Measurements from ENCODE around the gene RSL1D1.
"Not testable (repeated sequence)": the region's sequence is repeated elsewhere in the genome, so short reads cannot be mapped to it uniquely, and the experiment has no call there.

RSL1D1 gene

GRCh38 chr16:11843861-11844260 is 7.5 kb downstream of the RSL1D1 start:
- no peak for DNase-seq (ENCODE audit: low read depth in 3 of 3)

DNA sequence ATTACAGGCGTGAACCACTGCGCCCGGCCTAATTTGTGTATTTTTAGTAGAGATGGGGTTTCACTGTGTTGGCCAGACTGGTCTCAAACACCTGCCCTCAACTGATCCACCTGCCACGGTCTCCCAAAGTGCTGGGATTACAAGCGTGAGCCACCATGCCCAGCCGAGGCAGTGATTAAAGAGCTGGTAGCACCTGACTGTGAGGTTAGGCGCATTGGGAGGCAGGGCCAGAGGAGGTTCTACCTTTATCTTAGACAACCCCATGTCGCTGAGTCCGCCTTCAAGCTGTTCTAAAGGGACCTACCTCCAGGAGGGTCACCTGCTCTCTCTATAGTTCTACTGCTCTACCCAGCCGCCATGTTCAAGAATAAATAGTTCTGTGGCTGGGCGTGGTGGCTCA is 8.1 kb downstream of the RSL1D1 start:
- no peak for DNase-seq (ENCODE audit: low read depth in 3 of 3)

DNA sequence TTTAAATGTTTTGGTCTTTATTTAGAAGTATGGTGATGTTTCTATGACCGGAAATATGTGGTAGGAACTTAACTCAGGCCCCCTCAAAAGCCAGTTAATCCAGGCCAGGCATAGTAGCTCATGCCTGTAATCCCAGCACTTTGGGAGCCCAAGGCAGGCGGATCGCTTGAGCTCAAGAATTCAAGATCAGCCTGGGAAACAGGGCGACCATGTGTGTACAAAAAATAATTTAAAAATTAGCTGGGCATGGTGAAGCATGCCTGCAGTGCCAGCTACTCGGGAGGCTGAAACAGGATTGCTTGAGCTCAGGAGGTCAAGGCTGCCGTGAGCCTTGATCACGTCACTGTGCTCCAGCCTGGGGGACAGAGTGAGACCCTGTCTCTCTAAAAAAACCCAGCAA is 10.3 kb downstream of the RSL1D1 start:
- DNase-seq (ENCODE audit: low read depth in 3 of 3): no peak

- DNase-seq (ENCODE audit: low read depth in 3 of 3): no peak
Measured at GRCh38 chr16:11836650-11837244, 14.6 kb downstream of the RSL1D1 start.

DNA sequence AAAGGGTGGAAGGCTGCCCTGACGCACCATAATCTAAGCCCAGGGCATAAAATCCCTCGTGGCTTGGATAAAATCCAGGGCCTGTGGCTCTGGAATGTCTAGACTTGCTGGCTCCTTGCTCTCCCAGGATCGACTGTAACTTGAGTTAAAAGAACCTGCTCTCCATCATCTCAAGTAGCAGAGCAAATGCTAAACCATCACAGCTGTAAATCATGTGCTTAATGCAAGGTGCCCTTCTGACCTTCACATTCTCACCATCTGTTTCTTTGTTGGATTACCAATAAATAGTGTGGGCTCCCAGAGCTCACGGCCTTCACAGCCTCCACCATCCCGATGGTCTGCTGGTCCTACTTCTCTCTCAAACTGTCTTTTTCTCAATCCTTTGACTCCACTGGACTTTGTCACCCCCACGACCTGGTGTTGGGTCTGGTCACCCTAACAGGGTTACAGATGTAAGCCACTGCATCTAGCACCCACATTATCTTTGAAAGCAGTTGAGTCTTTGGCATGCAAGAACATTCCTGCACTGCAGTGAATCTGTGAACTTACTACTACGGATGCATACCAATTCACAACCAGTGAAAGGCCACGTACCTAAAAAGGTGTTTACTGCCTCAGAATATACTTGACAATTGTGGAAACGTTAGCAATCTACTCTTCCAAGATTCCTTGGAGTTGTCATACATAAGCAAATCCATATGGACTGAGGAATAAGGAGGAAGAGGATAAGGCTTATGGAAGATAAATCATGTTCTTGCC is 15.3 kb downstream of the RSL1D1 start:
- DNase-seq (ENCODE audit: low read depth in 3 of 3): no peak

DNA sequence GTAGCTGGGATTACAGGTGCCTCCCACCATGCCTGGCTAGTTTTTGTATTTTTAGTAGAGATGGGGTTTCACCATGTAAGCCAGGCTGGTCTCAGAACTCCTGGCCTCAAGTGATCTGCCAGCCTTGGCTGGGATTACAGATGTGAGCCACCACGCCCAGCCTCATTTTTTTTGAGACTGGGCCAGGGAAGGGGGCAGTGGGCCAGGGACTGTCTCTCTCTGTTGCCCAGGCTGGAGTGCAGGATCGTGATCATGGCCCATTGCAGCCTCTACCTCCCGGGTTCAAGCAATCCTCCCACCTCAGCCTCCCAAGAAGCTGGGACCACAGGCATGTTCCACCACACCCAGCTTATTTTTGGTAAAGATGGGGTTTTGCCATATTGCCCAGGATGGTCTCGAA is 16.0 kb downstream of the RSL1D1 start:
- DNase-seq (ENCODE audit: low read depth in 3 of 3): no peak

DNA sequence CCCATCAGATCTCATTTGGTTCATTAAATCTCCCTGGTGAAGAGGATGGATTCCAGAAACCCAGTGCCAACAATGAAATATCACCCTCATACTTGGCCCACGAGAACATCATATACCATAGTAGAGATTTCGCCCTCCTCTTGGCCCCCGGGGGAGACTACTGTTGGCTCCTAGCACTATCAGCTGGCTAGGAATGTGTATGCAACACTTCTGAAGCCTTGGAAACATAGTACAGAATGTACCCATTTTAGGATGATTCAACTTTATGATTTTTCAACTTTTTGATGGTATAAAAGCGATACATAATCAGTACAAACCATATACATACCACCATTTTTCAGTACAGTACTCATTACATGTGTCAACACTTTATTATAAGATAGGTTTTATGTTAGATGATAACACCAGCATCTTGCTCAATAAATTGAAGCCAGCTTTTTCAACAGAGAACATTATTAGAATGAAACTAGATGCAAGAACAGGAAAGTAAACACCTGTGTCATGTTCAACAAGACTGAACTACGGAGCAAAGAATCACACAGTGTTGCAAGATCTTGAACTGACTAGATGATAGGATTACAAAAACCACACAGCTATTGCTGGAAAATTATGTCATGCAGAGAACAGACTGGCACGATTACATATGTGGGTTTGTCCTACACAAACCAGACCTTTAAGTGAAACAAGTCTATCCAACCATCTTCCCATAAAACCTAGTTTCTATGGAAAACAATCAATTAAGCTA is 17.2 kb downstream of the RSL1D1 start:
- DNase-seq (ENCODE audit: low read depth in 3 of 3): no peak

DNA sequence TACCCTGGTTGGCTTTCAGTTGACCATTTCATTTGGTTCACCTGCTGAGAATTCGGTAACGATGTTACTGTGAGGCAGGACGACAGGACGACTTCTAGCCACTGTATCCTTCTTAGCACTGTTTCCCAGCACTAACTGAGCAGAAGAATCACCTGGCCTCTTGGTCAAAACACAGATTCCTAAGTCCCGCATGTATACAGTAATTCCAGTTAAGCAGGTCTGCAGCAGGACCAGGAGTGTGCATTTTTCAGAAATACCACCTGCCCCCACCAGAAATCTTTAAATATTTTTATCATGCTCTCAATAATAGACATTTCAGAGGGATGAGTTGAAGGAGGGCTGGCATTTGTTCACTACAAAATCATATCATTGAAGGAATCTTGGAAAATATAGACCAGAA is 22.6 kb downstream of the RSL1D1 start:
- DNase-seq (ENCODE audit: low read depth in 3 of 3): no peak

DNA sequence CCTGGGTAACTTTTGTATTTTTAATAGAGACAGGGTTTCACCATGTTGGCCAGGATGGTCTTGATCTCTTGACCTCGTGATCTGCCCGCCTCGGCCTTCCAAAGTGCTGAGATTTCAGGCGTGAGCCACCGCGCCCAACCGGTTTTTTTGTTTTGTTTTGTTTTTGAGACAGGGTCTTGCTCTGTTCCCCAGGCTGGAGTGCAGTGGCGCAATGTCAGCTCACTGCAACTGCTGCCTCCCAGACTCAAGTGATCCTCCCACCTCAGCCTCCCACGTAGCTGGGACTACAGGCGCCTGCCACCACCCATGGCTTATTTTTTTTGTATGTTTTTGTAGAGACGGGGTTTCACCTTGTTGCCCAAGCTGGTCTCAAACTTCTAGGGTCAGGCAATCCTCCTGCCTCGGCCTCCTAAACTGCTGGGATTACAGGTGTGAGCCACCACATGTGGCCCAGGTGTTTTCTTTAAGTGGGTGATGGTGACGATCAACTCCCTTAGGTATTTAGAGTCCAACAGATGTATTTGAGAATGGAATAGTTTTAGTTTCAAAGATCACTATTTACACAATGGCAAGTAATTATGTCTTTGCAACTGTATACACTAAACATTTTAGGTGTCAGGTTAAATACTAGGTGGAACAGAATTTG is 25.7 kb downstream of the RSL1D1 start:
- not testable (repeated sequence) for DNase-seq (ENCODE audit: low read depth in 3 of 3)

DNA sequence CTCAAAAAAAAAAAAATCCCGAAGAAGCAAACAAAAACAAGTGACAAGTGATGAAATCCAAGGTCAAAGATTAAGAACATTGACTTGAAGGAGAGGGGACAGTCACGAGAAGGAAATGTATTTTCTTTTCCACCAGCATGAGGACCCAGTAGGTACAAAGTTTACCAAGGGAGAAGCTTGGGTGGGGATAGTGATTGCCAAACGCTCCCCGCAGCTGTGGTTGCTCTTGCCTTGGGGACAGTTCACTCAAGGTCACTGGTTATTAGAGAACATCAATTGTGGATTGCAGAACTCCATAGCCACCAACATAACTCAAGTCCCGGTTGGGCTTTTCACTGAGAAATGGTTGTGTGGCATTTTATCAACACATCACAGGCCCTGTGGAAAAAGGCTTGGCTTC is 27.0 kb downstream of the RSL1D1 start:
- DNase-seq (ENCODE audit: low read depth in 3 of 3): no peak

DNA sequence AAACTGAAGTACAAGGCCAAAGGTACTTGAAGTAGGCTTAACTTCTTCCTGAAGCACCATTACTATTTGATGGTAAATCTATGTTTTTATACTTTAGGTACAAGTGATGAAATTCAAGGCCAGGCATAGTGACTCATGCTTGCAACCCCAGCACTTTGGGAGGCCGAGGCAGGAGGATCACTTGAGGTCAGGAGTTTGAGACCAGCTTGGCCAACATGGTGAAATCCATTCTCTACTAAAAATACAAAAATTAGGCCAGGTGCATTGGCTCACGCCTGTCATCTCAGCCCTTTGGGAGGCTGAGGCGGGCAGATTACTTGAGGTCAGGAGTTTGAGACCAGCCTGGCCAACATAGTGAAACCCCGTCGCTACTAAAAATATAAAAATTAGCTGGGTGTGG is 27.7 kb downstream of the RSL1D1 start:
- DNase-seq (ENCODE audit: low read depth in 3 of 3): not testable (repeated sequence)

DNA sequence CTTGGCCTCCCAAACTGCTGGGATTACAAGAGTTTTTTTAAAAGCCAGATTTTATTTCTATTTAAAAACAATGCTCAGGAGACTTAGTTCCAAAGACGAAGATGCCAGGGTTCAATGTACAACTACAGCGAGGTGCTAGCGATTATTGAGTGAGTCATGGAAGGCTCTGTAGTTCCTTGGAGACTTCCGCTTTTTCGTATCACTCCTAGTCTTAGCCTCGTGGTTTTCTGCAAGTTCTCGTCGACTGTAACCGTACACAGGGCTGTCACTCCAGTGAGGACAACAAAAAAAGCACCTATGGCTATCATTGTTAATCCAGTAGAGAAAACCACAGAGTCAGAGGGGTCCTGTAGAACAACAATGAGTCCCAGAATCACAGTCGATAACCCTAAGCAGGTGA is 31.5 kb downstream of the RSL1D1 start:
- no peak for DNase-seq (ENCODE audit: low read depth in 3 of 3)

DNA sequence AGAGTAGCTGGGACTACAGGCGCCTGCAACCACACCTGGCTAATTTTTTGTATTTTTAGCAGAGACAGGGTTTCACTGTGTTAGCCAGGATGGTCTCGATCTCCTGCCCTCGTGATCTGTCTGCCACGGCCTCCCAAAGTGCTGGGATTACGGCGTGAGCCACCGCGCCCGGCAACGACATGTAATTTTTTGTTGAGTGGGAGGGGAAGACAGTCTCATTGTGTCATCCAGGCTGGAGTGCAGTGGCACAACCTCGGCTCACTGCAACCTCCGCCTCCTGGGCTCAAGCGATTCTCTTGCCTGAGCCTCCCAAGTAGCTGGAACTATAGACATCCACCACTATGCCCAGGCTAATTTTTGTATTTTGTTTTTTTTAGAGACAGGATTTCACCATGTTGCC is 32.4 kb downstream of the RSL1D1 start:
- DNase-seq (ENCODE audit: low read depth in 3 of 3): not testable (repeated sequence)

- no peak for DNase-seq (ENCODE audit: low read depth in 3 of 3)
Measured at GRCh38 chr16:11816123-11816522, 35.2 kb downstream of the RSL1D1 start.

DNA sequence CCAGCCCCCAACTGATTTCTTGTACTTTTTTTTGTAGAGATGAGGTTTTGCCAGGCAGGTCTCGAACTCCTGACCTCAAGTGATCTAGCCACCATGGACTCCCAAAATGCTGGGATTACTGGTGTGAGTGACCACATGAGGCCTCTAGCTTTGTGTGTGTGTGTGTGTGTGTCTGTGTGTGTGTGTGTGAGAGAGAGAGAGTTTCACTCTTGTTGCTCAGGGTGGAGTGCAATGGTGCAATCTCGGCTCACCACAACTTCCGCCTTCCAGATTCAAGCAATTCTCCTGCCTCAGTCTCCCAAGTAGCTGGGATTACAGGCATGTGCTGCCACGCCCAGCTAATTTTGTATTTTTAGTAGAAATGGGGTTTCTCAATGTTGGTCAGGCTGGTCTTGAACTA is 36.5 kb downstream of the RSL1D1 start:
- DNase-seq (ENCODE audit: low read depth in 3 of 3): not testable (repeated sequence)

DNA sequence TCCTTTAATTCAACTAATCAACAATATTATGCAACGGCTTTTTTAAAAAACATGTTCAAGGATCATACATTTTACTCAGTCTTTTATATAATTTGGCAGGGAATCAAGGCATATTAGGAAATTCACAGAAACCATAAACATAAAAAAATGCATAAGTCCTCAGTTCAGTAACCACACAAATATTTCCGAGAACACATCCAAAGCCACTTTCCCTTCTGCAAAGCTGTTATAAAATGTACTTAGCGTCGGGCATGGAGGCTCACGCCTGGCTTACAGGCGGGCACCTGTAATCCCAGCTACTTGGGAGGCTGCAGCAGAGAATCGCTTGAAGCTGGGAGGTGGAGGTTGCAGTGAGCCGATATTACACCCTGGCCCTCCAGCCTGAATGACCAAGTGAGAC is 44.6 kb downstream of the RSL1D1 start:
- no peak for DNase-seq (ENCODE audit: low read depth in 3 of 3)

- DNase-seq (ENCODE audit: low read depth in 3 of 3): no peak
Measured at GRCh38 chr16:11805556-11805955, 45.8 kb downstream of the RSL1D1 start.

DNA sequence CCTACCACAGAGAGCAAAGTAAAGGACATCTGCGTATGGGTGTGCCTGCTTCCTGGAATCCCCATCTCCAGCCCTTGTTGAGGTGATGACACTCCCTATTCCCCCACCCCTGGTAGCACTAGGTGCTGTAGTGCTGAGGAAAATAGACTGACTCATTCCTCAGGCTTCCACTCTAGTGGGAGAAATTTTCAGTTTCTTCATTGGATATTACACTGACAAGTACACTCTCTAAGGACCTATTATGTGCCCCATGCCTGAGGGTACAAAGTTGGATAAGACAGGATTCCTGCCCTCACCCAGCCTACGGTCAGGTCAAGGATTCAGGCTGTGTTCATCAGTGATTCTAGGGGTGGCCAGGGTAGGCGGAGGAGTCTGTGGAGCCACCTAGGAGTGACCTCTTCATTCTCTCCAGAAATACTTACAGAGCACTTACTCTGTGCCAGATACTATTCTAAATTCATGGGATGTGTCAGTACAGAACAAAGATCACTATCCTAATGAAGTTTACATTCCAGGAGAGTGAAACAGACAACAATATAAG is 49.8 kb downstream of the RSL1D1 start:
- no peak for DNase-seq (ENCODE audit: low read depth in 3 of 3)

DNA sequence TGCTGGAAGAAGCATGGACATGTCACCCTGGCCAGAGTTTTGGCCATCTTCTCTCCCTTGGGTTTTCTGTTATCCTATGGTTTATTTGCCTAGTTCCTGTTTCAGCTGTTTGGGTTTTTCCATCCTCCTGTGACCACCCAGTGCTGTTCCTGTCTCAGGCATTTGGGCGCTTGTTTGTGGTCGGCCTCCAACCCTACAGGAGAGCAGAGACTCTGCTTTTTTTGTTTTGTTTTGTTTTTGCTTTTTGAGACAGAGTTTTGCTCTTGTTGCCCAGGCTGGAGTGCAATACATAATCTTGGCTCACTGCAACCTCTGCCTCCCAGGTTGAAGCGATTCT is 51.0 kb downstream of the RSL1D1 start:
- no peak for DNase-seq (ENCODE audit: low read depth in 3 of 3)

DNA sequence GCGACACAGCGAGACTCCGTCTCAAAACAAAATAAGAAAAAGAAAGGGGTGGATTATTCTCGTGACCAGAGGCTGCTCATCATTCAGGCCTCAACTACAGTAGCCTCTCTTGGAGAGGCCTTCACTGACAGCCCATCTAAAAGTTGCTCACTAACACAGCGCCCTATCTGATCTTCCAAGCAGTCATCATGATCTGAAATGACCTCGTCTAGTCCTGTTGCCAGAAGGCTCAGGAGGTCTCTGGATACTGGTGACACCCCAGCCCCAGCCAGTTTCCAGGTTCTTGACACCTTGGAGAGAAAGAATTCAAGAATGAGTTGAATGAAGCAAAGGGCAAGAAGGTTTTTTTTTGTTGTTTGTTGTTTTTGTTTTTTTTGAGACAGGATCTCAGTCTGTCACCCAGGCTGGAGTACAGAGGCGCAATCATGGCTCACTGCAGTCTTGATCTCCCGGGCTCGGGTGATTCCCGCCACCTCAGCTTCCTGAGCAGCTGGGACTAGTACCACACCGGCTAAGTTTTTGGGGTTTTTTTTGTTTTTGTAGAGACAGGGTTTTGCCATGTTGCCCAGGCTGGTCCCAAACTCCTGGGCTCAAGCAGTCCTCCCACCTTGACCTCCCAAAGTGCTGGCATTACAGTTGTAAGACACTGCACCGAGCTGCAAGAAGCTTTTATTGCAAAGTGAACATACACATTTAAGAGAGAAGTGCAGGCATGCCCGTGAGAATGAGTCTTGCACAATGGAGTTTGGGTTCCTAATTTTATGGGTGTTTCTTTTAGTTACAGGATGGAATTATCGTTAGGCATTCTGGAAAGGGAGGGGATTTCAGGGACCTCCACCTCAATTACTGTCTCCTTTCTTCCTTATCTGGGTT is 51.6 kb downstream of the RSL1D1 start:
- no peak for DNase-seq (ENCODE audit: low read depth in 3 of 3)

GRCh38 chr16:11799017-11799381 is 52.3 kb downstream of the RSL1D1 start:
- DNase-seq (ENCODE audit: low read depth in 3 of 3): no peak

GRCh38 chr16:11797957-11798299 is 53.4 kb downstream of the RSL1D1 start:
- no peak for DNase-seq (ENCODE audit: low read depth in 3 of 3)

Measured in stimulated activated CD4-positive, alpha-beta T cell treated with anti-CD3 and anti-CD28 coated beads, TNF-alpha, amount 100 ng/mL, for 4 hours (primary cell).